Ascending aorta (tissue), 1 donor: Measurements from ENCODE around the gene VTN. TPM values are rescaled to one million over a fixed set of nuclear protein-coding genes. Genes with fewer than 3 reads are reported as not detected.

Source experiments
- total RNA-seq: library from RNA; depleted of rRNA; stranded (reverse); fragments of >200 nt; gene quantifications from one replicate; pipeline ENCODE4 v1.1.0, GENCODE V29; 2016

The VTN gene
- total RNA-seq, 1 donor from 2014 or later: 7.5 TPM

Other genes starting within 250 kb of the VTN start
- gene TMEM97, start 51.1 kb downstream of the VTN start, total RNA-seq: not detected
- 13.6 TPM for gene IFT20, start 34.8 kb downstream of the VTN start, total RNA-seq
- 66.4 TPM for gene TNFAIP1, start 34.5 kb downstream of the VTN start, total RNA-seq
- 82.2 TPM for gene POLDIP2, start 12.8 kb downstream of the VTN start, total RNA-seq
- gene SEBOX, start 5.1 kb downstream of the VTN start, total RNA-seq: not detected
- 121 TPM for gene SARM1, start 1.4 kb upstream of the VTN start, total RNA-seq
- gene SLC46A1, start 35.9 kb upstream of the VTN start, total RNA-seq: 9.7 TPM
- not detected for gene SLC13A2, start 103.3 kb upstream of the VTN start, total RNA-seq
- gene FOXN1, start 136.0 kb upstream of the VTN start, total RNA-seq: not detected
- gene UNC119, start 182.3 kb upstream of the VTN start, total RNA-seq: 33.8 TPM
- 44.6 TPM for gene PIGS, start 201.2 kb upstream of the VTN start, total RNA-seq
- 24.8 TPM for gene ALDOC, start 206.6 kb upstream of the VTN start, total RNA-seq
- 1.6 TPM for gene SPAG5, start 228.7 kb upstream of the VTN start, total RNA-seq
- gene RSKR, start 243.9 kb upstream of the VTN start, total RNA-seq: 0.32 TPM